GM21619 (cell line): Measurements from ENCODE around the gene MBTPS1.

Experiments used
- ATAC-seq: cut with Tn5 transposase; IDR thresholded peaks from one replicate; pipeline ENCODE4 v1.9.1; 2021; ENCODE audit not compliant: unreplicated experiment

MBTPS1 gene

DNA sequence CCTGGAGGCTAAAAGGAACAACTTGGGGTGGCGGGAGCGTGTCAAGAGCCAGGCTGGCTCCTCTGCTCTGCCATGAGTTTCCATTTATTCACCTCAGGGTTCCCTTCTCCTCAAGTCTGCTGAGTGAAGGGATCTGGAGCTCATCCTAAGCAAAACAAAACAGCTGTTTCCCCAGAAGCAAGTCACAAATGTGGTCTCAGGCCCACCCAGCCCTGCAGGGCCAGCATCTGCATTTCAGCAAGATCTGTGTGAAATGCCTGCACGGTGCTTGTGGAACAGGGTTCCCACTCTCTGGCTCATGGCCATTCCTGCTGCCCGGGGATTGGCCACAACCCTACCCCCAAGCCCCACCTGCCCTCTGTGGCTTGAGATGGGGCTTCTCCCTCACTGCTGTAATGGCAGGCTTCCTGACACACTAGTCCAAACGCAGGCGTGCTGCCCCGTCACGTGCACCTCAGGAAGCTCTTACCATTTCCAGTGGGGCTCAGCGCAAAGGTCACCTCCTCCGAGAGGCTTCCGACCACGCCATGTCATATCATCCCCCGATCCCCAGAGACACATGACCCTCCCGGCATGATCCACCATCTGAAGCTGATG is 76.4 kb downstream of the MBTPS1 start:
- ATAC-seq = no peak

DNA sequence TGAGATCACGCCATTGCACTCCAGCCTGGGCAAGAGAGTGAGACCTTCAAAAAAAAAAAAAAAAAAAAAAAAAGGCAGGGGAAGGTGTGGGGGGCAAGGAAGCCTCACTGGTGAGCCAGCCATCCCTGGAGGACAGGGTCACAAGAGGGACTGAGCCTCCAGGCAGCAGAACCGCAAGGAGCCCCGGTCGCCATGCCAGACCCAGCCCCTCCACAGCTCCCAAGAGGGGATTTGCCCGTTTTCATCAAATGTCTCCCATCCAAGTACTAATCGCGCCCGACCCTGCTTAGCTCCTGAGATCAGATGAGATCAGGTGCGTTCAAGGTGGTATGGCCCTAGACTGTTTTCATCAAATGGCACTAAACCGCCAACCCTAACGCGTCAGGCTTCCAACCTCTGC is 77.0 kb downstream of the MBTPS1 start:
- ATAC-seq = no peak

DNA sequence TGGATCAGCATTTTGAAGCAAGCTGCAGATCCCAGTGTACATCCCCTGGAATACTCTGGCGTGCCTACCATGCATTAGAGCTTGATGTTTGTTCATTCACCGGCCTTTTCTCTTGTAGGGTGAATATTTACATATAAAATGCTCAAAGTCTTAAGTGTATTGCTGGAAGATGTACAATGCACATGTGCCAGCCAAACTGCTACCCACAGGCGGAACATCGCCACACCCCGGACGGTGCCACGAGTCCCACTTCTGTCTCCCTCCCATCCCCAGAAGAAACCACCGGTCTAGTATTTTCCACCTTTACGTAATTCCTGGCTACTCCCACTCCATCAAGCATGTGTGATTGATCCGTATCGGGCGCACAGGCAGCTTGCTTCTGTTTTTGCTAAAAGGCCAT is 78.3 kb downstream of the MBTPS1 start:
- ATAC-seq = no peak

DNA sequence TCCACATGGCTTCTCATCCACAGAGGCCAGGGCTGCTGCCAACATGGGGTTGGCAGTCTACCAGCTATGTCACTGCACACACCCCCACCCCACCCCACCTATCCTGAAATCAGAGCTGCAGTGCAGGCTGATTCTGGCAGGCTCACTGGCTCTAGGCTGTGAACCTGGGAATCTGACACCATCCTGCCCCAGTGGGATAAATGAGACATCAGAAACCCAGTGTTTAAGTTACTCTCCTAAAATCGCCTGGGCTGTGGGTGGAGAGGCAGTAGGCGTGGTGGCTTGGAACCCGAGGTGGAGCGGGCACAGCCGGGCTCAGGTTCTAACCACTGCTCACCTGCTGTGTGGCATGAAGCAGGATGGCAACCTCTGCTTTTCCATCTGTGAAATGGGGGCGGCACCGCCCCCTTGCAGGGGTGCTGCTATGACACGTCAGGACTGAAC is 79.7 kb downstream of the MBTPS1 start:
- no peak for ATAC-seq

DNA sequence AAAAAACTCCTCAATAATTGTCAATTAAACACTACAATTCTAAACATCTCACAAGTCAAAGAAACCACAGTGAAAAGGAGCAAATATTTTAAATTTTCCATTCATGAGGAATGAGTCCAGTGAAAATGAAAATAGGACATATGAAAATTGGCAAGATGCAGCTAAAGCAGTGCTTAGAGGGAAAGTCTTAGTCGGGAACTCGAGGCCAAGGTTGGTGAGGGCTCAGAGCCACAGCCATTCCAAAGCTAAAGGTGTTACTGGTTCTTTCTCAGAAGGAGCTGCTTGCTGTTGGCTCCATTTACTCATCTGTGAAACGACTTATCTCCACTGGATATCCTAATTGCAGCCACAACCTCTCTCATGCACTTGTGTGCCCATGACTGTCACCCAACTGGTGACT is 80.6 kb downstream of the MBTPS1 start:
- ATAC-seq = no peak

DNA sequence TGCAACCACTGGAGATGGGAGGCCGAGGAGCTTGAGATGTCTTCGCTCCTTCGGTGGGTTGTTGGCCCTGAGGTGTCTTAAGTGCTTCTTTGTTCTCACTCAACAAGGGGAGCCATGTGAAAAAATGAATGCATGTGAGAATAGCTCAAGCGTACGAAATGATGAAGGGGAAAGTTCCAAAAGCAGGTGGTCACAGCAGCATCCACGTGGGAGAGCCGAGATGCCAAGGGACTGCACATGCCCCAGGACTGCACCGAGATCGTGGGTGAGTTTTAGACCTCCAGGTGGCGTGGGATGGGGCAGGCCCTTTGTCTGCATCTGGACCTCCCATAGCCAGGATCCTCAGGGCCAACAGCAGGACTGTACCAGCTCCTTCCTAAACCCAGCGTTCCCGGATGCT is 82.2 kb downstream of the MBTPS1 start:
- no peak for ATAC-seq

DNA sequence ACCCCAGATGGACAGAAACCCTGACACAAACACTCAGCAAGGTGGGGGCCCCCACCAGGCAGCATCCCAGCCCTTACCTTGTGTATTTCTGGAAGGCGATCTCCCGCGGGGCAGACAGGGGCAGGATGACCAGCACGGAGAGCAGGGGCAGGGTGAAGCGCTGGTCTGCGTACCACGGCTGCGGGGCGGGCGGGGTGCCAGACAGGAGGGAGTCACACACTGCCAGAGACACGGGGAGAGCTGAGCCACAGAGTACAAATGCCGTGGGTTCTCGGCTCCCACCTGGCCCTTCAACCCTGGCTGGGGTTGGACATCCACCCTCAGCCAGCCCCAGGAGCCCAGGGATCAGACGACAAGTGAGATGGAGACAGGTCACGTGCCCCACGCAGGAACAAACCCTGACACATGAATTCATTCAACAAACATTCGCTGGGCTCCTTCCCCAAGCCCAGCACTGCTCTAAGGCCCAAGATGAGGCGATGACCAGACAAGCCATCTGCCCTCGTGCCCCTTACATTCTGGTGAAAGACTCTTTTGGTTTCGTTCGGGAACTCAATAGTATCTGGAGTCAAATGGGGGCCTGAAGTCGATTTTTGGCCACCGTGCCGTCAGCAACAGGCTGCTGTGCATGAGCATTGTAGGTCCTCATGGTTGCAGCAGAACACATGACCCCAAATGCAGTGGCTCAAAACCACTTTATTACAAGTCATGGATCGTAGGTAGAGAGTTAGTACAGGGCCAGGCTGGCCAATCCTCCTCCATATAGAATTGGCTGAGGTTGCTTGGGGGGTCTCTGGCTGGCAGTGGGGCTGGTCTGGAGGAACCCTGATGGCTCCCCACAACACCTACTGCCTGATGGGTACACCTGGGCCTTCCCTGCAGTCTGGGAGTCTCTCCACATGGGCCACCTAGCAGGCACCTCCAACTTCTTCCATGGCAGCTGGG is 83.2 kb downstream of the MBTPS1 start:
- ATAC-seq = no peak

DNA sequence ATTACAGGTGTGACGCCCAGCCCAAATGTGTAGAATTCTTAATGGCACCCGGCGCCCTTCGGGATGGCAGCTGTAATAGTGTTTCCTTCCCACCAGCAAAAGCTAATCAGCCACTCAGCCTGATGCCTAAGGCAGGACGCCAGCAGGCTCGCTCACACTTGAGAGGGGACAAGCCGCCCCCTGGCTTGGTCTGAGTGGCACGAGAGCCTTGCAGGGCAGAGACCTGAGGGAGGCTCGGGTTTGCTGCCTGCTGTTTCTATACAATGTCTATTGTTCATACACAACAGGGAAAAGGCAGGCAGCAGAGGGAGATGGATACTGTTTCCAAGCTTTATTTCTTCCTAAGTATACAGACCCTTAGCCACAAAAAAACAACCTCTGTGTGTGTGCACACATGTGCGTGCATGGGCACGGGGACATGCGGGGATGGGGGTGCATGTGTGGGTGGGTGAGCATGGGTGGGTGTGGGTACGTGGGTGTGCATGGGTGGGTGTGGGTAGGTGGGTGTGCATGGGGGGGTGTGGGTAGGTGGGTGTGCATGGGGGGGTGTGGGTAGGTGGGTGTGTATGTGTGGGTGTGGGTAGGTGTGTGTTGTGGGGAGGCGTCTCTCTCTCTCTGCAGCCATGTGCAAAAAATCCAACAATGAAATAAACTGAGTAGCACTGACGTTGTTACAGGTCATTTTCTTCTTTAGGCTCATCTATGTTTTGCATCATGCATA is 84.1 kb downstream of the MBTPS1 start:
- ATAC-seq = no peak

DNA sequence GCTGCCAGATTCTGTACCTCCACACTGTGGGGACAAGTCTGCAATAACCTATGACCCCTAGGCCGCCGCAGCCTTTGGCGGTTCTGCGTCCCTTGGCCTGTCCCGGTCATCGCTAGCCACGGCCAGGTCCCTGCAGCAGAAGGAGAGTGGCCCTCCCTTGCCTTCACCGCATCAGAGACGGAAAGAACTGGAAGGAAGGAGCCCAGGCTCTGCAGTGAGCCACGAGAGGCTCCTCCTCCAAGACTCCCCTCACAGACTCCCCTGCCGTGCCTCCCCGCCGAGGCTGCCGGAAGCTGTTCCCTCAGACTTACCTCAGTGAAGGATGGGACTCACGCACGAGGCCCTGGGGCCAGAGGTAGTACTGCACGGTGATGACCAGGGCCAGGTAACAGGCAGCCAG is 85.2 kb downstream of the MBTPS1 start:
- no peak for ATAC-seq

DNA sequence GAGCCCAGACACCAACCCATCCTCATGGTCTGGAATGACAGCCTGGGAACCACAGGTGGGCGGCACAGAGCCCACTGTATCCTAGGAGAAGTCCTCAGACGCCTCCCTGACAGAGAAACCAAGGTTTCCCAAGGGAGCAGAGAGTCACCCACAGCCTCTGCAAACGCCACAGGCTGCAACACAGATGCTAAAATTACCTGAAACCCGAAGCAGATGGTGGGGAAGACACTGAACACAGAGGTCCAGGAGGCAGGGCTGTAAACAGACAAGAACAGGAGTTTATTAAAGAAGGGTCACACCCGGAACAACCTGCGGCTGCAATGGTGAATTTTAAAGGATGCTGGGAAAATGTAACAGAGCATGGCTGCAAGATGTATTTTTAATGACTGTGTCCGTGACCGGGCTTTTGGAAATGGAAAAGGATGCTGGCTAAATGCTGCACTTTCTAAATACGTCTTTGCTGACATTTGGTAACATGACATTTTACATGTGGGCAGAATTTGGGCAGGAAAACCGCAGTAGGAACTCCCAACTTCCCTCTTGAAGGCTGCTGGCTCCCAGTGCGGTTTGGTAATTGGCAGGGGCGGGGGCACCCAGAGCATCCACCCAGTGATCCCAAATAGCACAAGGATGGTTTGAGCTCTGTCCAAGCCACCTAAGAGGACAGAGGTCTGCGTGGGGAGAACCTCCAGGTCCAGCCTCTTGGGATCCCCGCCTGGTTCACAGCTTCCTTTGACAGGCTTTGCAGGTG is 87.3 kb downstream of the MBTPS1 start:
- ATAC-seq = no peak

DNA sequence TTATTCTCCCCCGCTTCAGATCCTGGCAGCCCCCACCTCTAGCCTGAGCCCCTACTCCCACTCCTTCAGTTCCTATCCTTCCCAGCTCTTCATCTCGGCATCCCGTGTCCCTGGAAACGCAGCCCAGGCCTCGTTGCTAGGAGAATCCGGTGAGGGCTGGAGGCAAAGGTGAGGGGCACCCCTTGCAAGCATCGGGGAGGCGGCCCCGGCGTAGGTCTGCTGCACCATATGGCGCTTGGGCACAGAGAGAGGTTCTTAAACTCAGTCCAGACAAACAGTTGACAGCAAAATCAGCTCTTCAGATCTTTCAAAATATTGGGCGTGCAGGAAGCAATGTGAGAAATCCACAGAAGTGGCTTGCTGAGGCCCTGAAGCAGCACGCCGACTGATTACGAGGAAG is 89.1 kb downstream of the MBTPS1 start:
- no peak for ATAC-seq

DNA sequence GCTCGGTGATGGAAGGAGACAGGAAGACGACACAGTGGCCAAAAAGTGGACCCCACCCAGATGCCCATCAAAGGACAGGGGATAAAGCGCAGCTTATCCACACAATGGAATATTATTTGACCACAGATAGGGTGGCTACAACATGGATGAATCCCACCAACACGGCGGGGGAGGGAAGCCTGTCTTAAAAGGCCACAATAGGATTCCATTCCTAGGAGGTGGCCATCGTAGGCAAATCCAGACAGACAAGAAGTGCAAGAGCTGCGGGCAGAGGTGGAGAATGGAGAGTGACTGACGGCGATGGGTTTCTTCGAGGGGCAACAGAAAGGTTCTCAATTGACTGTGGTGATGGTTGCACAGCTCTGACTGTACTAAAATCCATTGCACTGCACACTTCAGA is 90.1 kb downstream of the MBTPS1 start:
- ATAC-seq = no peak

DNA sequence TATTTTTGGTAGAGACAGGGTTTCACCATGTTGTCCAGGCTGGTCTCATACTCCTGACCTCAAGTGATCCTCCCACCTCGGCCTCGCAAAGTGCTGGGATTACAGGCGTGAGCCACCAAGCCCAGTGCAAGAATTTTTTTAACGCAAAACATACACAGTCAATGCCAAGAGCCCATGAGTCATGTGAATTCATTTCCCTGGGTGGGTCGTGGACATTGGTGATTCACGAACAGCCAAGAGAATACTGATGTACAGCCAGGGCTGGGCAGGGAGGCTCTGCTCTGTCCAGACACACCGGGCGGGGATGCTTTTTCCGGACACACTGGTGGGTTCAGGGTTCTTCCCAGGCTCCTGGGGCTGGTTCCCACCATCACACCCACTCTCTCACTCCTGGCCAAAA is 91.9 kb downstream of the MBTPS1 start:
- no peak for ATAC-seq

DNA sequence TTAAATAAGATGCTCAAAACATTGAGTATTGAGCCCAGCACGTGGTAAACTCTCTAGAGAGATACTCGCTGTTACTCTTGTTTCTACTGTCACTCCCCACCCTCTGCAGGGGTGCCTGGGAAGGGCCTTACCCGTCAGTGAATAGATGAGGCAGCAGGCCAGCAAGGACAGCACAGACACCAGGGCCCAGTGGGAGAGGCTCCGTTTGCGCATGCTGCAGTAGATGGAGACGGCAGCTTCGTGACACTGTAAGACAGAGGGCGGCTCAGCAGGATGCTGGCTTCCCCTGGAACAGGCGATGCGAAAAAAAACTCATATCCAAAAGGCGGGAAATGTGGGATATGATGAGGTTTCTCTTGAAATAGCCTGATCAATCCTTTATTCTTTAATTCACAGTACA is 94.1 kb downstream of the MBTPS1 start:
- no peak for ATAC-seq

DNA sequence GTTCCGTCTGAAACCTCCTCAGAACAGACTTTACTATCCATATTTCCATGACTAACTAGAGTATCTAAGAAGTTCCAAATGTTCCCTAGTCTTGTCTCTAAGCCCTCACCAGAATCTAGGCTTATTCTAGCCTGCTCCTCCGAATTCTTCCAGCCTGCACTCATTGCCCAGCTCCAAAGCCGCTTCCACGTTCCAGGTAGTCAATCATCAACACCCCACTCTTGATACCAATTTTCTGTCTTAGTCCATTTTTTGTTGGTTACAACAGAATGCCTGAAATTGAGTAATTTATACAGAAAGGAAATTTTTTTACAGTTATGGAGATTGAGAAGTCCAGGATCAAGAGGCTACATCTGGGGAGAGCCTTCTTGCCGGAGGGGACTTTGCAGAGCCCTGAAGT is 95.3 kb downstream of the MBTPS1 start:
- ATAC-seq = no peak

DNA sequence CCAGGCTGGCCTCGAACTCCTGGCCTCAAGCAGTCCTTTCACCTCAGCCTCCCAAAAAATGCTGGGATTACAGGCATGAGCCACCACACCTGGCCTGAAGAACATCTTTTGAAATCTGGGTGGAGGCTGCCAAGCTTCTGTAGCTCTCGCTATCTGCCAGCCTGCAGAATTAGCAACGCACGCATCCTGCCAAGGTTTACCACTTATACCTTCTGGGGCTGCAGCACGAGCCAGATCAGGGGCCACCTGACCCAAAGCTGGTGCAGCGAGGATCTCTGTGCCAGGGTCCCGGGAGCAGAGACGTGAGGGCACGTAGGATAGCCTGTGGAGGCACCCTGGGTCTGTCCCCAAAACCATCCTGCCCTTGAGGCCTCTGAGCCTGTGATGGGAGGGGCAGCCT is 96.4 kb downstream of the MBTPS1 start:
- no peak for ATAC-seq

DNA sequence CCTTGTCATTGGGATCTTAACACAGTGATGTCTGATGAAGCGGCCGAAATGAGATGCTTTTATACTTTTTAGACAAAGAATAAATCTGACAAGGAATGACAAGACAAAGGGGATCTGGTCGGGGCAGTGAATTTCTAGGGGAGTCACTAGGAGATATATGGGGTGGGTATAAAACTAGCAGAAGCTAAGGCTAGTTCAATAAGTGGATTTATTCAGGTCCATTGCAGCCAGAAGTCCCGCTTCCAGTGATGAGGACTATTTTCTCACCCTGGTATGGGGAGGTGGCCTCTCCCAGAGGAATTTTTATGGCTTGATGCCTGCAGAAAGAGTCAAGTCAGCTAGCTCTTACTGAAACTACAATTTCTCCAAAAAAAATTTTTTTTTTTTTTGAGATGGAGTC is 98.0 kb downstream of the MBTPS1 start:
- no peak for ATAC-seq

DNA sequence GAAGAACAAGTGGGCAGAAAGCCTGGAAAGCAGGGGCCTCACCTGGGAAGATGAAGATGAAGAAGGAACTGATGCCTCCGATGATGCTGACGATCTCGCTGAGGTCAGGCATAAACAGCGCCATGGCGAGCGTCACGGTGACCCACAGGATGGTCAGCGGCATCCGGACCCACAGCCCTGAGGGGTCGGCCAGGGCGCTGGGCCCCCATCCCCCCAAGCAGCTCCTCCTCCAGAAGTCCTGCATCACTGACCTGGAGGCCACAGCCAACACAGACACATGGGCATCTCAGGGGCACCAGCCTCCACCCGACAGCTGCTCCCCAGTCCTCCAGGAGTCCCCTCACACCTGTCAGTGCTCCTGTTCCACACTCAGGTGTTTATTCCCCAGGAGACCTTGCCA is 100.3 kb downstream of the MBTPS1 start:
- ATAC-seq = no peak

DNA sequence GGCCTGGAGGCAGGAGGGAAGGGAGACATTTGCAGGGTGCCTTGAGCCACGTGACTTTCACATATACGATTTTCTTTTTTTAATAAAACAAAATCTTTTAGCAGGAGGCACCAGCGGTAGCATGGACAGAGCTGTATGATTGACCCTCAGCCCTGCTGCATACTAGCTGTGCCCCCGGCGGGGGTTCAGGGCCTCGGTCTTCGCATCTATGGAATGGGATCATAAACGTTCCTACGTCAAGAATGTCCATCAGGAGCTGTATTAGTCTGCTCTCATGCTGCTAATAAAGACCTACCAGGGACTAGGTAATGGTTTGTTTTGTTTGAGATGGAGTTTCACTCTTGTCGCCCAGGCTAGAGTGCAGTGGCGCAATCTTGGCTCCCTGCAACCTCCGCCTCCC is 101.3 kb downstream of the MBTPS1 start:
- no peak for ATAC-seq

DNA sequence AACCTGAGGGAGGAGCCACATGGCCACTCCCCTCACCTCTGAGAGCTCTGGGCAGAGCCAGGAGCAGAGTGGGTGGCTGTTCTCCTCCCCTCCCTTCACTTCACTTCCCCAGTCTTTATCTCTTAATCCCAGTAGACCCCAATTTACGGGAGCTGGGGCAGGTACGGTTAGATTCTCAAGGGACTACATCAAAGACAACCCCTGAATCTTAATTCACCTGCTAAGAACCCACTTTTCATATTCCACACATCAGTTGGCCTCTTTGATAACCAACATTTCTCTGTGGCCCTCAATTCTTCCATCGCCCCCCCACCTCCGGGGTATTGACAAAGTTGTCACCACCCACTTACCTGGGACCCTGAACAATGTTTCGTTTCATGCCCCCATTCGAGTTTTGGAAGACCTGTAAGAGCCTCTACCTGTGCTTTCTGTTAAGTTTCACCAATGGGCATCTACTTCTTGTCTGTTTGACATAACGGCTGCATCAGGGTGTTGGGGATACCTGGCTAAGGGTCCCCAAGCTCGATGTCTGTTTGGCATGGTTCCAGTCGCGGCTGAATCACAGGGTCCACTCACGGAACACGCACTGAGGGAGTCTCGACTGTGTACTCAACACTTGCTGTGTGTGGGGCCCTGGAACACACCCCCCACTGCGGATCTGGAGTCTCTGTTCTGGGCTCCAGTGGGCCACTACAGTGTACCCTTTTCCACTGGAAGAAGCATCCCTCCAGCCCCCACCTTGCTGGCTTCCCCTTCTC is 102.0 kb downstream of the MBTPS1 start:
- no peak for ATAC-seq
